CD4-positive, alpha-beta T cell treated with Interferon gamma for 1 hour (primary cell): ENCODE data around the gene DCHS2.

Experiments
- DNase-seq: peaks from one replicate; pipeline ENCODE4 v3.0.0-alpha.2; 2020

DCHS2 gene

DNA sequence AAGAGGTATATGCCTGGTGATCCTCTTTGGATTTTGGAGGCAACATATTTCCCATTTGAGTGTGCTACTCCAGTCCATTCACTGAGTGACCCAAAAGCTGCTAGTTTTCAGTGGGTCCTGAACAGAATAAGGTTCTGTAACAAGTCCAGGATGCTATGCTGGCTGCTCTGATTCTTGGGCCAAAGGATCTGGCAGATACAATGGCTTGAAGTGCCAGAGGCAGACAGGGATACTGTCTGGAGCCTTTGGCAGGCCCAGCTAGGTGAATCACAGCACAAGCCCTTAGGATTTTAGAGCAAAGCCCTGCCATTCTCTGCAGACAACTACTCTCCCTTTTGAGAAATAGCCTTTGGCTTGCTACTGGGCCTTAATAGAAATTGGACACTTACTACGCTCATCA, 40.6 kb downstream of the DCHS2 start:
- DNase-seq = no peak

GRCh38 chr4:154444958-154445357, 46.6 kb downstream of the DCHS2 start:
- no peak for DNase-seq

GRCh38 chr4:154441982-154442381, 49.6 kb downstream of the DCHS2 start:
- no peak for DNase-seq

- DNase-seq = no peak
Observed at GRCh38 chr4:154441124-154441523, 50.5 kb downstream of the DCHS2 start.

- no peak for DNase-seq
Observed at GRCh38 chr4:154439224-154439623, 52.4 kb downstream of the DCHS2 start.

DNA sequence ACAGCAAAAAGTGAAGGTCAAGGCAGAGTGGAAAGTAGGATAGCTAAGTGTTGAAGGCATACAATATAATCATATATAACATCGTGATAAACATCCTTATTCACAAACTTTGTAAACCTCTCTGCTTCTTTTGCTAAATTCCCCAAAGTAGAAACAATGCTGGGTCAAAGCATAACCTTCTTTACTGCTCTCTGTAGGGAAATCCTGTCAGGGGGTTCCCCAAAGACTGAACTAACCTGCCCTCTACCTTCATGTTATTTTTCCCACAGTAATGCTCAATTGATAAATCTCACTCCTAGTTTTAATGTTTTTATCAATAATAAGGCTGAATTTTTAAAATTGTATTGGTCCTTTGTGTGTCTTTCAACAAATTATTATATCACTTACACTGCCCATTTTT, 55.7 kb downstream of the DCHS2 start:
- DNase-seq = no peak

GRCh38 chr4:154433543-154433942, 58.1 kb downstream of the DCHS2 start:
- no peak for DNase-seq

- no peak for DNase-seq
Observed at GRCh38 chr4:154429176-154429575, 62.4 kb downstream of the DCHS2 start.

DNA sequence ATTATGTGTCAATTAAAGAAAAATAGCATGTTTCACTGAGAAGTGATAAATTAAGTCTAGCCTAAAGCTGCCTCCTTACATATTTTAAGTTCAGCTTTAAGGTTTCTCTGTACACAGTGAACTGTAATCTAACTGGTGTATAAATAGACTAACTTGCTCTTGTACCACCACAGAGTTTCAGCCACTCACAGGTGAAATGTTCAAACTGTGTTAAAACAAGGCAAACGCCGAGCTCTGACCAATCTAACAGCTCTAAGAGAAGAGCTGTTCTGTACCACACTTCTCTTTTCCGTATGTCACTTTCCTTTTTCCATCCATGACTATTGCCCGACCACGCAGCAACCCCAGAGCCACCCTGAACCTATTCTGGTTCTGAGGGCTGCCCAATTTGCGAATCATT, 64.5 kb downstream of the DCHS2 start:
- DNase-seq = no peak

DNA sequence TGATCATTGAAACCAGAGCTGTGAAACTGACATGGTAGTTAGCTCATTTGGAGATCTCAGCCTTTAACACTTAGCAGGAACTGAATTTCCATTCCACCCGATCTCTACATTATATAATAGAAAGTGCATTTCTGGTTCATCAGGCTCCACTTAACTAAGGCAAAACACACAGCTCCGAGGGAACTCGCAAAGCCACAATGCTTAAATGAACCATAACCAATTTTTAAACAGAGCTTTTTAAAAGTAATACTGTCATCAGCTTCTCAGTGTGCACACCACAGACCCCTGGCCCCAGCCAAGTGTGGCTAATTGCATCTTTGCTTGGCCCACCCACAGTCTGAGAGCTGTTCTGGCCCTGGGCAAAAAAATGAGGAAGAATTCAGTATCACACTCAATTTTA, 66.1 kb downstream of the DCHS2 start:
- no peak for DNase-seq

GRCh38 chr4:154424810-154425484, 66.7 kb downstream of the DCHS2 start:
- no peak for DNase-seq

DNA sequence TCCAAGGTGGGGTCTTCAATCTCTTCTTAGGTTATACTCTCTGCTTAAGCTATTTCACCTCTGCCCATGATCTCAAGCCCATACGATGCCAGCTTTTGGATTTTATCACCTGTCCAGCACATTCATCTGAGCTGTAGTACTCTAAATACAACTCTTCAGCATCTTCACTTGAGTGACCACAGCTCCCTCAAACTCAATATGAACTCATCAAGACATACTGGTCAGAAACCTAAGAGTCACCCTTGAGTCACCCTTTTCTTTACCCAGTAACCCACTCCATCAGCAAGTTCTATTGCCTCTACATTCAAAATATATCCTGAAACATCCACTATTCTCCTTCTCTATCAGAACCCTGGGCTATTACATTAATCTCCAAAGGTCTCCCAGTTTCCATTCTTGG, 69.4 kb downstream of the DCHS2 start:
- DNase-seq = no peak

DNA sequence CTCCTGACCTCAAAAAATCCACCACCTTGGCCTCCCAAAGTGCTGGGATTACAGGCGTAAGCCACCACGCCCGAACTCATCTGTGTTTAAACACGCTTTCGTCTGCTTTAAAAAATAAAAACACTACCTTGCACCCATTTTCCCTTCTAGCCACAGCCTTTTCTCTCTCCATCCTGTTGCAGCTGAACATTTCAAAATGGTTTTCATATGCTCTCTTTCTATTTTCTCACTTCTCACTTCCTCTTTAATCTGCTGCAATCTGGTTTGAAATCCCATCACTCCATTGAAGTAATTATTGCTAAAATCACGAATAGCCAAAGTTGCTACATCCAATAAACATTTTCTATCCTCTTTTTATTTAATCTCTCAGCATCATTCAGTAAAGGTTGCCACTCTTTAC, 70.0 kb downstream of the DCHS2 start:
- DNase-seq = no peak

DNA sequence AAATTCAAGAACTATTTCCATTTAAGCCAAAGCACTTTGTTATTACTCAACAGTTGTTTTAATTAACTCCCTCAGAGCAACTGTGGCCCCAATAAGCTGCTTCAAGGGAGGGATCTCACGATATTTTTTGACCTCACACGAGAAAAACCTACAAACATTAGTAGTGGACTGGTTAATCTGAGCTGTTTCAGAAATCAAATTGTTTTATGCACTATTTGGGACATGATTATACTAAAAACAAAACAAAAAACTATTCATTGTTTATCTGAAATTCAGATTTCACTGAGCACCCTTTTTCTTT, 74.3 kb downstream of the DCHS2 start:
- DNase-seq = no peak

DNA sequence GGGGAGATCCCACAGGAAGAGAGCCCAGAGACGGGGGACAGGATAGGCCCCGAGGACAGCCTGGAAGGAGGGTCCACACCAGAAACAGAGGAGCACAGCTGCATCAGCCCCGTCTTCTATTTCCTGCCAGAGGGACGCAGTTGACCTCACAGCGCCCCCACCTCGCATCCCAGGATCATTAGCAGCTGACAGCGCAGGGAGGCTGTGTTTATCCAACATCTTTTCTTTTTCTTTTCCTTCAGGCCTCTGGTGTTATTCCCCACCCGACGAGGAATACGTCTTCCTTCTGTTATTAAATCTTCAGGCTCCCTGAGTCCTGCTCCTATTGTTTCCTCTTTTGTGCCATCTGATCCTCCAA, 75.4 kb downstream of the DCHS2 start:
- no peak for DNase-seq

DNA sequence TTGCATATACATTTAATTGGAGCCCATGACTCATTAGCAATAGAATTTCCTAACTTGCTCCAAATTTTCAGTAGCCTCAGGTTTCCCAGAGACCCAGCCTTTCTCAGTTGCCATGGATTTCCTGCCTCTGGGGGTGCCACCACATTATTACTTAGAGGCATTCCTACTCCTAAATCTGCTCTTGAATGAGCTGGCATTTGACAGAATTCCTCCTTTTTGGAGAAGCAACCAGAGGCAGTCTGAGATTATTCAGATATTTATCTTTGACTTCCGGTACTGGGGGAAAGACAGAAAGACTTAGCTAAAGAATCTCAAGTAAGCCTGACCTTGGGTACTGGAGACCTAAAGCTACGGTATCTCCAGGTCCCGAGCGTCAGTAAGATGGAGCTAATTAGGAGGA, 76.3 kb downstream of the DCHS2 start:
- DNase-seq = no peak

DNA sequence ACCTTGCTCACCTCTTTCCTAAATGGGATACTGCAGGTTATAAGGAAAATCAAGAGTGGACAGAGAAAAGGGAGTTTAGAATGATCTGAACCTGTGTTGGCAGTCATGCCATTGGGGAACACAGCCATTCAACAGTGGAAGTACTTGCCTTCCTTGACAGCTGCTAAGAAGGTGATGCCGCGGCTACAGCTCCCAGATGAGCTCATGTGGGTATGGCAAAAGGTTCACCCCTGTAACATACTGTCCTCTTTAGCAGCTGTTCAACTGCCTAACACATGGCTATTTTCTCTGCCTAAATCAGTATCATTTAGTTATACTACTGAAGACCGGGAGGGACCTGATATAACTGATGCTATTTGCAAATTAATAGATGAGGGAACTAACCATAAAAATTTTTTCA, 76.8 kb downstream of the DCHS2 start:
- DNase-seq = no peak

- no peak for DNase-seq
Observed at GRCh38 chr4:154414371-154414770, 77.2 kb downstream of the DCHS2 start.

- DNase-seq = no peak
Observed at GRCh38 chr4:154407443-154407842, 84.2 kb downstream of the DCHS2 start.

DNA sequence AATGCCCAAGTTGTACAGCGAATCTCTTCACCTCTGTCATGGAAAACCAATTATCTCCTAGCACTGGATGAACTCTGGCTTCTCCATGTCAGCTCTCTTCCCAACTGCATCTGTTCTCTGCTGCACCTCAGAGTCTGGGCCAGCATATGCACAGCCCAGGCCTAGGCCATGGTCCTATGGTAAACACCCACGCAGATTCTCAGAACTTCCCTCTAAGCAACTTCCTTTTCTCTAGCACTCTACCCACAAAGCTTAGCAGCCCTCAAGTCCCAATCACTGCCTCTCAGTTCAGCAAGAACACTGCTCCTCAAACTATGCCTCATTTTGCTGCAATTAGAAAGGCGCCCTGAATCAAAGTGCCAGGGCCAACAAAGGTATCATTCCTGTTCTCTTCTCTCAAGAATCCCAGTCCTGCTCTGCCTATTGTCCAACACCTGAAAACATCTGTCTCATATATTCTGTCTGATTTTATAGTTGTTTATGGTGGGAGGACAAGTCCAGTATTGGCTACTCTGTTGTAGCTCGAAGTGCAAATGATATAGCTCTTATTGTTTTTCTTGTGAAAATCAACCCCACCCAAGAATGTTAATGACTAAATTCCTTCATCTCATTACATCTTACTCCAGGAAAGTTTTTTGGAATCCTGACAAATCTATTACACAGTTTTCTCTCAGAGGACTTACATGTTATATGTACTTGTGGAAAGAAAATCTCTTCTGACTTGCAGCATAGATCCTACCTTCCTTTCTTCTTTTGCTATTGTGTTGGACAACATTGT, 85.4 kb downstream of the DCHS2 start:
- no peak for DNase-seq

GRCh38 chr4:154399259-154399974, 92.2 kb downstream of the DCHS2 start:
- no peak for DNase-seq

DNA sequence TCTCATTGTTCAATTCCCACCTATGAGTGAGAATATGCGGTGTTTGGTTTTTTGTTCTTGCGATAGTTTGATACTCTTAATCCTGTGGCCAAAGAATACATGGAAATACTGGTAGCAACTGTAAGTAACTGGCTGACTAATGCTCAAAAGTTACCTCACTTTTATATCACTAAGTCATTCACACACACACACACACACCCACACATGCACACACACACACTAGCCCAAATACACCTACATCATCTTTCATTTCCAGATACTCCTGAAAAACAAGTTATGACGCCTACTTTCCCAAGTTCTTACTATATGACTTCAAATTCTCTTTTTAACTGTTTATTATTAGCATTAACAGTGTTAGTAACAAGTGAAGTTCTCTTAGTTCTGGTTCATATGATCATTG, 101.3 kb downstream of the DCHS2 start:
- DNase-seq = no peak

DNA sequence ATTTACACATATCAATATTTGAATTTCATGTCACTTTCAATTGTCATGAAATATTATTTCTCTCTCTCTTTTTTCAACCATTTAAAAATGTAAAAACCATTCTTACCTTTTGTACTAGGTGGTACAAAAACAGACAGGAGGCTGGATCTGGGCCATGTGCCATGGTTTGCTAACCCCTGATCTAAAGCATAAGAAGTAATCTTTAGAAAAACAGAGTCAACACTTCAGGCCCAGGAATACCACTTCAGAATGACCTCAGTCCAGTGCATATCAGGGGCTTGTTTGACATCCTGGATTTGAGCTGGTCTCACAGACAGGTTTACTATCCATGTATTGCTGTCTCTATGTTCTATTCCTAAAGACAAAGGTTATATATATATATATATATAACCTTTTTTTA, 102.5 kb downstream of the DCHS2 start:
- no peak for DNase-seq

DNA sequence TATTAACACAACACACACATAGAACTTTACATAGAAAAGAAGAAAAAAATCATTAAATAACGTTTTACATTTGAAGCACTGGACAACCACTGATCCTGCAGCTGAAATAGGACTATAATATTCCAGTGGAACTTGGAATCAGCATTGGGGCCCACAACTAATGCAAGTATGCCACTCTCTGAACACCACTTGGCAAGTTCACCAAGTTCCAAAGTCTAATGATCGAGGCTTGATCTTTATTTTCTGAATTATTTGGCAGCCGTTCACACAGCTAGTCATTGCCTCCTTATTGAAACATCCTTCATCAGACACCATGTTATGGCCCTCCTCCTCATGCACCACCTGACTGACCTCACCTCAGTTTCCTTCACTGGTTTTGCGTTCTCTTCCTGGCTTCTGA, 107.6 kb downstream of the DCHS2 start:
- no peak for DNase-seq

GRCh38 chr4:154376486-154376885, 115.1 kb downstream of the DCHS2 start:
- no peak for DNase-seq
